ENCODE results near the gene LIN37. TPM values are rescaled to one million over a fixed set of nuclear protein-coding genes. Genes with fewer than 3 reads are reported as not detected.

LIN37 gene
- total and polyA plus RNA-seq, 2 of the 13 experiments (the other 11 are each of a cell fraction or from before 2014, with no cell fraction given), result 6.3 to 8.7 TPM

DNA sequence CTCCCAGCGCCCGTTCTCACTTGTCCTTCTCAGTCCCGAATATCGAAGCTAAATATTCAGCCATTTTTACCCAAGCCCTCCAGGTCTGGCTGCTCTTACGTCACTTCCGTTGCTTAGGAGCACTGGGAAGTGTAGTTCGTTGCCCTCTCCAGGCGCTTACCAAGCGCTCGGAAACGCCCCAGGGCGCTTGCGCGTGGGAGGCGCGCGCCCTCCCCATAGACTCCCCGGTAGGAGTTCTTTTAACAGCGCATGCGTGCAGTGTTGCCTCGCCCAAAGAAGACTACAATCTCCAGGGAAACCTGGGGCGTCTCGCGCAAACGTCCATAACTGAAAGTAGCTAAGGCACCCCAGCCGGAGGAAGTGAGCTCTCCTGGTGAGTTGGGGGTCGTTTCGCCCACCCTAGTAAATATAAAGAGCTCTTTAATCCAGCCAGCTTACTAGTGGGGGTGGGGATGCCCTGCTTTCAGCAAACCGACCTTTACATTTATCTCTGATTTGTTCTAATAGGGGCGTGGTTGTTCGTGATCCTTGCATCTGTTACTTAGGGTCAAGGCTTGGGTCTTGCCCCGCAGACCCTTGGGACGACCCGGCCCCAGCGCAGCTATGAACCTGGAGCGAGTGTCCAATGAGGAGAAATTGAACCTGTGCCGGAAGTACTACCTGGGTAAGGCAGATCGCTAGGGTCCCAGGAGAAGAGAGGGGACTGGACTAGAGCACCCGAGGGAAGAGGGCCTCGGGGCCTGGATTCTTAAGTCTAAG lies 2.9 kb upstream of the LIN37 start, which contains the start of the genes PSENEN and U2AF1L4 (continued):
- TF ChIP-seq, protein P1, sequence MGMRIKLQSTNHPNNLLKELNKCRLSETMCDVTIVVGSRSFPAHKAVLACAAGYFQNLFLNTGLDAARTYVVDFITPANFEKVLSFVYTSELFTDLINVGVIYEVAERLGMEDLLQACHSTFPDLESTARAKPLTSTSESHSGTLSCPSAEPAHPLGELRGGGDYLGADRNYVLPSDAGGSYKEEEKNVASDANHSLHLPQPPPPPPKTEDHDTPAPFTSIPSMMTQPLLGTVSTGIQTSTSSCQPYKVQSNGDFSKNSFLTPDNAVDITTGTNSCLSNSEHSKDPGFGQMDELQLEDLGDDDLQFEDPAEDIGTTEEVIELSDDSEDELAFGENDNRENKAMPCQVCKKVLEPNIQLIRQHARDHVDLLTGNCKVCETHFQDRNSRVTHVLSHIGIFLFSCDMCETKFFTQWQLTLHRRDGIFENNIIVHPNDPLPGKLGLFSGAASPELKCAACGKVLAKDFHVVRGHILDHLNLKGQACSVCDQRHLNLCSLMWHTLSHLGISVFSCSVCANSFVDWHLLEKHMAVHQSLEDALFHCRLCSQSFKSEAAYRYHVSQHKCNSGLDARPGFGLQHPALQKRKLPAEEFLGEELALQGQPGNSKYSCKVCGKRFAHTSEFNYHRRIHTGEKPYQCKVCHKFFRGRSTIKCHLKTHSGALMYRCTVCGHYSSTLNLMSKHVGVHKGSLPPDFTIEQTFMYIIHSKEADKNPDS (CRISPR knock-in tag; IDR thresholded peaks at IDR 0.05), result no peak
- peak; percentile 31; the same call in 1 of the 2 replicates for TF ChIP-seq SP4 (CRISPR knock-in tag; IDR thresholded peaks at IDR 0.05)
- TF ChIP-seq, protein P2, sequence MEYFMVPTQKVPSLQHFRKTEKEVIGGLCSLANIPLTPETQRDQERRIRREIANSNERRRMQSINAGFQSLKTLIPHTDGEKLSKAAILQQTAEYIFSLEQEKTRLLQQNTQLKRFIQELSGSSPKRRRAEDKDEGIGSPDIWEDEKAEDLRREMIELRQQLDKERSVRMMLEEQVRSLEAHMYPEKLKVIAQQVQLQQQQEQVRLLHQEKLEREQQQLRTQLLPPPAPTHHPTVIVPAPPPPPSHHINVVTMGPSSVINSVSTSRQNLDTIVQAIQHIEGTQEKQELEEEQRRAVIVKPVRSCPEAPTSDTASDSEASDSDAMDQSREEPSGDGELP (IDR thresholded peaks at IDR 0.05; ENCODE audit: borderline replicate concordance, low read depth), result peak; percentile 4; the same call in 1 of the 2 replicates
- TF ChIP-seq, protein P3, sequence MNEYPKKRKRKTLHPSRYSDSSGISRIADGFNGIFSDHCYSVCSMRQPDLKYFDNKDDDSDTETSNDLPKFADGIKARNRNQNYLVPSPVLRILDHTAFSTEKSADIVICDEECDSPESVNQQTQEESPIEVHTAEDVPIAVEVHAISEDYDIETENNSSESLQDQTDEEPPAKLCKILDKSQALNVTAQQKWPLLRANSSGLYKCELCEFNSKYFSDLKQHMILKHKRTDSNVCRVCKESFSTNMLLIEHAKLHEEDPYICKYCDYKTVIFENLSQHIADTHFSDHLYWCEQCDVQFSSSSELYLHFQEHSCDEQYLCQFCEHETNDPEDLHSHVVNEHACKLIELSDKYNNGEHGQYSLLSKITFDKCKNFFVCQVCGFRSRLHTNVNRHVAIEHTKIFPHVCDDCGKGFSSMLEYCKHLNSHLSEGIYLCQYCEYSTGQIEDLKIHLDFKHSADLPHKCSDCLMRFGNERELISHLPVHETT (CRISPR knock-in tag; conservative IDR thresholded peaks at IDR 0.05), result no peak
- no peak for TF ChIP-seq ZSCAN22 (CRISPR knock-in tag; IDR thresholded peaks at IDR 0.05)
- TF ChIP-seq, protein P4, sequence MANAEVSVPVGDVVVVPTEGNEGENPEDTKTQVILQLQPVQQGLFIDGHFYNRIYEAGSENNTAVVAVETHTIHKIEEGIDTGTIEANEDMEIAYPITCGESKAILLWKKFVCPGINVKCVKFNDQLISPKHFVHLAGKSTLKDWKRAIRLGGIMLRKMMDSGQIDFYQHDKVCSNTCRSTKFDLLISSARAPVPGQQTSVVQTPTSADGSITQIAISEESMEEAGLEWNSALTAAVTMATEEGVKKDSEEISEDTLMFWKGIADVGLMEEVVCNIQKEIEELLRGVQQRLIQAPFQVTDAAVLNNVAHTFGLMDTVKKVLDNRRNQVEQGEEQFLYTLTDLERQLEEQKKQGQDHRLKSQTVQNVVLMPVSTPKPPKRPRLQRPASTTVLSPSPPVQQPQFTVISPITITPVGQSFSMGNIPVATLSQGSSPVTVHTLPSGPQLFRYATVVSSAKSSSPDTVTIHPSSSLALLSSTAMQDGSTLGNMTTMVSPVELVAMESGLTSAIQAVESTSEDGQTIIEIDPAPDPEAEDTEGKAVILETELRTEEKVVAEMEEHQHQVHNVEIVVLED (CRISPR knock-in tag; IDR thresholded peaks at IDR 0.05; ENCODE audit: borderline replicate concordance), result peak; percentile 75
- TF ChIP-seq ZNF44 (CRISPR knock-in tag; IDR thresholded peaks at IDR 0.05), result 0 out of 2 replicates have a peak, but pooled peaks have one; percentile 26
- peak; percentile 50; the same call in 1 of the 2 replicates for TF ChIP-seq CHD2 (IDR thresholded peaks at IDR 0.05; ENCODE audit: low read depth, low read length)
- TF ChIP-seq ZNF143 (CRISPR knock-in tag; IDR thresholded peaks at IDR 0.05), result peak; percentile 92
- no peak for TF ChIP-seq ZNF256 (CRISPR knock-in tag; conservative IDR thresholded peaks at IDR 0.05)
- no peak for TF ChIP-seq REPIN1 (CRISPR knock-in tag; IDR thresholded peaks at IDR 0.05; ENCODE audit: borderline replicate concordance, low read depth)
- TF ChIP-seq, protein P5, sequence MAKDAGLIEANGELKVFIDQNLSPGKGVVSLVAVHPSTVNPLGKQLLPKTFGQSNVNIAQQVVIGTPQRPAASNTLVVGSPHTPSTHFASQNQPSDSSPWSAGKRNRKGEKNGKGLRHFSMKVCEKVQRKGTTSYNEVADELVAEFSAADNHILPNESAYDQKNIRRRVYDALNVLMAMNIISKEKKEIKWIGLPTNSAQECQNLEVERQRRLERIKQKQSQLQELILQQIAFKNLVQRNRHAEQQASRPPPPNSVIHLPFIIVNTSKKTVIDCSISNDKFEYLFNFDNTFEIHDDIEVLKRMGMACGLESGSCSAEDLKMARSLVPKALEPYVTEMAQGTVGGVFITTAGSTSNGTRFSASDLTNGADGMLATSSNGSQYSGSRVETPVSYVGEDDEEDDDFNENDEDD (CRISPR knock-in tag; IDR thresholded peaks at IDR 0.05; ENCODE audit: borderline replicate concordance), result 0 out of 2 replicates have a peak, but pooled peaks have one; percentile 37
- peak; percentile 83 for TF ChIP-seq SIN3A (IDR thresholded peaks at IDR 0.05; ENCODE audit: borderline replicate concordance, low read depth, low read length)
- no peak for TF ChIP-seq ZNF230 (CRISPR knock-in tag; IDR thresholded peaks at IDR 0.05)
- TF ChIP-seq ZNF556 (CRISPR knock-in tag; IDR thresholded peaks at IDR 0.05; ENCODE audit: borderline replicate concordance), result peak; percentile 33; the same call in 1 of the 2 replicates
- TF ChIP-seq RBM22 (optimal IDR thresholded peaks at IDR 0.05; ENCODE audit: low read length), result peak; percentile 22
- no peak for TF ChIP-seq ZNF670 (CRISPR knock-in tag; IDR thresholded peaks at IDR 0.05; ENCODE audit: borderline replicate concordance)
- TF ChIP-seq ZNF180 (CRISPR knock-in tag; IDR thresholded peaks at IDR 0.05; ENCODE audit: borderline replicate concordance, low read depth), result no peak
- no peak for TF ChIP-seq MTA1 (CRISPR knock-in tag; IDR thresholded peaks at IDR 0.05; ENCODE audit: borderline replicate concordance)
- TF ChIP-seq, protein P6, sequence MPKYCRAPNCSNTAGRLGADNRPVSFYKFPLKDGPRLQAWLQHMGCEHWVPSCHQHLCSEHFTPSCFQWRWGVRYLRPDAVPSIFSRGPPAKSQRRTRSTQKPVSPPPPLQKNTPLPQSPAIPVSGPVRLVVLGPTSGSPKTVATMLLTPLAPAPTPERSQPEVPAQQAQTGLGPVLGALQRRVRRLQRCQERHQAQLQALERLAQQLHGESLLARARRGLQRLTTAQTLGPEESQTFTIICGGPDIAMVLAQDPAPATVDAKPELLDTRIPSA (CRISPR knock-in tag; IDR thresholded peaks at IDR 0.05; ENCODE audit: borderline replicate concordance), result no peak
